Measurements from ENCODE around the gene PTPRO. TPM values are rescaled to one million over a fixed set of nuclear protein-coding genes. Genes with fewer than 3 reads are reported as not detected.

The PTPRO gene
- total RNA-seq, 1 donor from 2014 or later = 3.0 TPM

GRCh38 chr12:15527201-15528080, 205.1 kb downstream of the PTPRO start:
- Mint-ChIP-seq H3K4me1 (ENCODE audit: low read depth) (peaks cover 25% of the 10 kb centered on the region), H3K27ac (ENCODE audit: unreplicated experiment) (no peak overlapping the region), H3K27me3 (ENCODE audit: low read depth) (peaks cover 7% of the 10 kb centered on the region), H3K36me3 (ENCODE audit: low read depth) (peaks cover 12% of the 10 kb centered on the region), H3K4me3 (ENCODE audit: unreplicated experiment) (no peak overlapping the region), H3K9me3 (ENCODE audit: low read depth) (peaks cover 15% of the 10 kb centered on the region)
- no peak for DNase-seq (ENCODE audit: low spot score)
- TF ChIP-seq CTCF (IDR thresholded peaks at IDR 0.05) = peak; percentile 49

- TF ChIP-seq CTCF (IDR thresholded peaks at IDR 0.05) = no peak
- Mint-ChIP-seq H3K4me3 (ENCODE audit: unreplicated experiment) (no peak overlapping the region), H3K27me3 (ENCODE audit: low read depth) (peaks cover 5% of the 10 kb centered on the region), H3K27ac (ENCODE audit: unreplicated experiment) (no peak overlapping the region), H3K4me1 (ENCODE audit: low read depth) (peaks cover 29% of the 10 kb centered on the region), H3K9me3 (ENCODE audit: low read depth) (peaks cover 15% of the 10 kb centered on the region), H3K36me3 (ENCODE audit: low read depth) (peaks cover 12% of the 10 kb centered on the region)
- DNase-seq (ENCODE audit: low spot score) = no peak
These were observed 206.4 kb downstream of the PTPRO start for GRCh38 chr12:15528666-15529065.

DNA sequence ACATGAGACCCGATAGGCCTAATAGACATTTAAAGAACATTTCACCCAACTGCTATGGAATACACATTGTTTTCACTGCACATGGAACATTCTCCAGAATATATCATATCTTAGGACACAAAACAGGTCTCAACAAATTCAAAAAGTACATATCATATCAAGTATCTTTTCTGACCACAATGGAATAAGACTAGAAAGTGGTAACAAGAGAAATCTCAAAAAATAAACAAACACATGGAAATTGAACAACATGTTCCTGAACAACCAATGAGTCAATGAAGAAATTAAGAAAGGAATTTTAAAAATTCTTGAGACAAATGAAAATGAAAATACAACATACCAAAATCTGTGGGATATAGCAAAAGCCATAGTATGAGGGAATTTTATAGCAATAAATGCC, 208.1 kb downstream of the PTPRO start:
- TF ChIP-seq CTCF (IDR thresholded peaks at IDR 0.05) = no peak
- H3K4me1 Mint-ChIP-seq (ENCODE audit: low read depth) = peaks cover 29% of the 10 kb centered on the region
- no peak overlapping the region for H3K4me3 Mint-ChIP-seq (ENCODE audit: unreplicated experiment)
- H3K36me3 Mint-ChIP-seq (ENCODE audit: low read depth) = peaks cover 12% of the 10 kb centered on the region
- H3K9me3 Mint-ChIP-seq (ENCODE audit: low read depth) = peaks cover 15% of the 10 kb centered on the region
- H3K27ac Mint-ChIP-seq (ENCODE audit: unreplicated experiment) = peak overlapping the region; percentile 66
- H3K27me3 Mint-ChIP-seq (ENCODE audit: low read depth) = no peaks in the 10 kb centered on the region
- DNase-seq (ENCODE audit: low spot score) = no peak

- H3K9me3 Mint-ChIP-seq (ENCODE audit: low read depth) = peaks cover 14% of the 10 kb centered on the region
- DNase-seq (ENCODE audit: low spot score) = no peak
- peaks cover 11% of the 10 kb centered on the region for H3K36me3 Mint-ChIP-seq (ENCODE audit: low read depth)
- H3K4me3 Mint-ChIP-seq (ENCODE audit: unreplicated experiment) = no peak overlapping the region
- H3K27me3 Mint-ChIP-seq (ENCODE audit: low read depth) = no peaks in the 10 kb centered on the region
- H3K27ac Mint-ChIP-seq (ENCODE audit: unreplicated experiment) = no peak overlapping the region
- H3K4me1 Mint-ChIP-seq (ENCODE audit: low read depth) = peaks cover 29% of the 10 kb centered on the region
- TF ChIP-seq CTCF (IDR thresholded peaks at IDR 0.05) = peak; percentile 88
These were observed 210.2 kb downstream of the PTPRO start for GRCh38 chr12:15532364-15532977.

DNA sequence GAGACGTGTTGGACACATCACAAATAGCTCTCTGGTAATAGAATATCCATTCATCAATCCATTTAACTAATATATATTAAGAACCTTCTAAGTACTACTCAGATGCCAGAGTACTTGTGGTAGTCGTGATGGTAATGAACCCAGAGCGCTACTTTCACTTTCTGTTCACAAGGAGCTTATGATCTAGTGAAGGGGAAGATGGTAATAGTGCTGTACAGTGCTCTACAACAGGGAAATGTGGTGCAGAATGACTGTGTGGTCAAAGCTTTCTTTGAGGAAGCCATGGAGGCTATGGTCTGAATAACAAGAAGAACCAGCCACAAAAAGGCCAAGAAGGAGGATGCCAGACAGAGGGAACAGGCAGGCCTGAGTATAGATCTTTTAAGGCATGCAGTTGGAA, 212.0 kb downstream of the PTPRO start:
- no peak for TF ChIP-seq CTCF (IDR thresholded peaks at IDR 0.05)
- no peaks in the 10 kb centered on the region for H3K36me3 Mint-ChIP-seq (ENCODE audit: low read depth)
- no peaks in the 10 kb centered on the region for H3K27me3 Mint-ChIP-seq (ENCODE audit: low read depth)
- no peak for DNase-seq (ENCODE audit: low spot score)
- no peak overlapping the region for H3K4me3 Mint-ChIP-seq (ENCODE audit: unreplicated experiment)
- peaks cover 40% of the 10 kb centered on the region for H3K4me1 Mint-ChIP-seq (ENCODE audit: low read depth)
- H3K9me3 Mint-ChIP-seq (ENCODE audit: low read depth) = no peaks in the 10 kb centered on the region
- no peak overlapping the region for H3K27ac Mint-ChIP-seq (ENCODE audit: unreplicated experiment)
